Mesenchymal stem cell (in vitro differentiated cells and primary cell): ENCODE data around the gene TMEM17.

Source experiments
- DNase-seq: peaks from one replicate; pipeline ENCODE4 v3.0.0-alpha.2; 2013
- H2AFZ ChIP-seq: one replicate; pipeline ENCODE4 v1.6.1; 2013; ENCODE audit warnings: low read depth, mild to moderate bottlenecking, control low read depth, inconsistent platforms, low read length, moderate library complexity
- H2AK5ac ChIP-seq: 2 replicates; pipeline ENCODE4 v1.6.1; 2013; ENCODE audit warnings: low read length, moderate library complexity, mild to moderate bottlenecking, inconsistent platforms; ENCODE audit not compliant: severe bottlenecking
- H2BK120ac ChIP-seq: one replicate; pipeline ENCODE4 v1.6.1; 2013; ENCODE audit warnings: low read depth, mild to moderate bottlenecking, inconsistent platforms, low read length, moderate library complexity
- H2BK12ac ChIP-seq, 2 experiments: one replicate each; pipeline ENCODE4 v1.6.1; 2013; ENCODE audit warnings: inconsistent platforms in 2 of 2, low read length in 2 of 2, mild to moderate bottlenecking in 2 of 2, moderate library complexity in 2 of 2, control low read depth in 1 of 2
- H2BK15ac ChIP-seq: one replicate; pipeline ENCODE4 v1.6.1; 2013; ENCODE audit warnings: mild to moderate bottlenecking, low read depth, inconsistent platforms; ENCODE audit not compliant: poor library complexity, severe bottlenecking
- H2BK5ac ChIP-seq: 2 replicates; pipeline ENCODE4 v1.6.1; 2013; ENCODE audit warnings: low read depth, mild to moderate bottlenecking, low read length, control low read depth, inconsistent platforms; ENCODE audit not compliant: poor library complexity, severe bottlenecking
- H3K14ac ChIP-seq, 2 experiments: one replicate each; pipeline ENCODE4 v1.6.1; 2013; ENCODE audit warnings: inconsistent platforms in 2 of 2, low read length in 2 of 2, control low read depth in 1 of 2, mild to moderate bottlenecking in 1 of 2, moderate library complexity in 1 of 2
- H3K18ac ChIP-seq, 2 experiments: one replicate each; pipeline ENCODE4 v1.6.1; 2013; ENCODE audit warnings: inconsistent platforms in 2 of 2, low read length in 2 of 2, control low read depth in 1 of 2, low read depth in 1 of 2, mild to moderate bottlenecking in 1 of 2
- H3K23ac ChIP-seq, 2 experiments: one replicate each; pipeline ENCODE4 v1.6.1; 2013; ENCODE audit warnings: inconsistent platforms in 2 of 2, low read length in 2 of 2, mild to moderate bottlenecking in 2 of 2, moderate library complexity in 2 of 2, control low read depth in 1 of 2
- H3K27ac ChIP-seq: 2 replicates; pipeline ENCODE4 v1.5.1; 2013; ENCODE audit warnings: mild to moderate bottlenecking, moderate library complexity, low read length, control low read depth, inconsistent platforms; ENCODE audit not compliant: poor library complexity, severe bottlenecking
- H3K27me3 ChIP-seq, 2 experiments: 2 replicates each; pipeline versions ENCODE4 v1.6.1 to v1.7.0; 2013; ENCODE audit warnings: low read length in 2 of 2, mild to moderate bottlenecking in 2 of 2, moderate library complexity in 2 of 2, control low read depth in 1 of 2, inconsistent platforms in 1 of 2; ENCODE audit not compliant: control insufficient read depth in 1 of 2, insufficient read depth in 1 of 2
- H3K36me3 ChIP-seq, 2 experiments: 2 replicates each; pipeline versions ENCODE4 v1.6.1 to v1.7.0; 2013; ENCODE audit warnings: low read length in 2 of 2, control low read depth in 1 of 2, inconsistent platforms in 1 of 2, low read depth in 1 of 2, mild to moderate bottlenecking in 1 of 2; ENCODE audit not compliant: insufficient read depth in 2 of 2, control insufficient read depth in 1 of 2
- H3K4ac ChIP-seq, 2 experiments: one replicate each; pipeline ENCODE4 v1.6.1; 2013; ENCODE audit warnings: inconsistent platforms in 2 of 2, low read length in 2 of 2, mild to moderate bottlenecking in 2 of 2, moderate library complexity in 2 of 2, control low read depth in 1 of 2, low read depth in 1 of 2
- H3K4me1 ChIP-seq: 2 replicates; pipeline ENCODE4 v1.6.1; 2013; ENCODE audit warnings: low read depth, low read length, control low read depth; ENCODE audit not compliant: control insufficient read depth, insufficient read depth
- H3K4me2 ChIP-seq: 2 replicates; pipeline ENCODE4 v1.6.1; 2013; ENCODE audit warnings: low read length, mild to moderate bottlenecking, inconsistent platforms; ENCODE audit not compliant: poor library complexity, severe bottlenecking
- H3K4me3 ChIP-seq, 2 experiments: 2 replicates each; pipeline versions ENCODE4 v1.5.1 to v1.7.0; 2013; ENCODE audit warnings: low read length in 2 of 2, mild to moderate bottlenecking in 2 of 2, control low read depth in 1 of 2, low read depth in 1 of 2; ENCODE audit not compliant: insufficient read depth in 1 of 2
- H3K79me1 ChIP-seq: replicated peaks from 2 replicates; pipeline ENCODE4 v1.6.1; 2013; ENCODE audit warnings: mild to moderate bottlenecking, control low read depth, low read length, inconsistent platforms; ENCODE audit not compliant: poor library complexity, severe bottlenecking
- H3K9ac ChIP-seq: 2 replicates; pipeline ENCODE4 v1.7.0; 2013; ENCODE audit warnings: mild to moderate bottlenecking, low read length, moderate library complexity
- H3K9me3 ChIP-seq: 2 replicates; pipeline ENCODE4 v1.7.0; 2013; ENCODE audit warnings: mild to moderate bottlenecking, low read length; ENCODE audit not compliant: control insufficient read depth
- H4K8ac ChIP-seq: one replicate; pipeline ENCODE4 v1.6.1; 2013; ENCODE audit warnings: inconsistent platforms, mild to moderate bottlenecking, low read length, moderate library complexity
- H4K91ac ChIP-seq: one replicate; pipeline ENCODE4 v1.6.1; 2013; ENCODE audit warnings: mild to moderate bottlenecking, low read length, inconsistent platforms
- whole genome bisulfite sequencing: methylation state at CpG from one replicate; pipeline ENCODE4 v1.1.7; 2013; ENCODE audit warnings: mixed read lengths; 5-methylcytosine and 5-hydroxymethylcytosine counted together

TMEM17 gene

GRCh38 chr2:62529758-62530157, 23.8 kb upstream of the TMEM17 start:
- Histone ChIP-seq H3K4me2 (no peak overlapping the region), H3K4ac (no peak overlapping the region), H3K36me3 (no peaks in the 10 kb centered on the region), H2AFZ (no peak overlapping the region), H2BK12ac (no peak overlapping the region), H3K79me1 (no peaks in the 10 kb centered on the region), H3K4me3 (no peak overlapping the region), H4K8ac (no peak overlapping the region), H2AK5ac (no peak overlapping the region), H2BK15ac (no peak overlapping the region), H3K18ac (no peak overlapping the region), H2BK120ac (no peak overlapping the region), H3K9me3 (peaks cover under 1% of the 10 kb centered on the region), H3K27ac (no peak overlapping the region), H3K27me3 (no peaks in the 10 kb centered on the region), H2BK5ac (no peak overlapping the region), H3K9ac (no peak overlapping the region), H3K14ac (no peak overlapping the region), H3K23ac (no peak overlapping the region), H4K91ac (no peak overlapping the region), H3K4me1 (no peaks in the 10 kb centered on the region)
- DNase-seq: no peak

DNA sequence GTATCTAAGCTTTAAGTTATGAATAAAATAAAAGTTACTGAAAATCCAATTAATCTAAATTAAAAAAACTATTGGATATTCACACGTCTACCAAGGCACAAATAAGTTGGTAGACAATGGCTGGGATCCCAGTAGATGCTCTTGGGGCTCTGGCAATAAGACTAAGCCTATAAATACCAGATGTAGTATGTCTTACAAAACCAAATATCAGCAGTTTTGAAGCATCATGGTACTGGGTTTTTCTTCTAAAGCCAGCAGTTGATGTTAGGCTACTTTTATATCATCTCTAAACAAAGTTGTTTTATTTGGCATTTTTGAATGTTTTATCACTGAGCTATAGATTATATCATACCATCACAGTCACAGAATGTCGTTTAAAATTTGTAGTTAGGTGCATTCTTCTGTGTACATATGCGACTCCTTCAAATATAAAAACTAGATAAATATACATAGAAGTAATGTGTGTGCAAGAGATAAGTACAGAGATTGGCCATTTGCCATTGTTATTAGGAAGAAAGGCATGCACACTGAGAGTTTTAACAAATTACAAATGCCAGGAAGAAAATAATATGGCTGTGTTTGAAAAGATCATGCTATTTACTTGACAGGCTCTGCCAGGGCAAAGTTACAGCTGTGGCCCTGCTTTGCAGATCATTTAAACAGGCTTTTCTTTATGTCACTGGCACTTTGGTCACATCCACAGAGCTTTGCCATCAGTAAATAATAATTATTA, 21.6 kb upstream of the TMEM17 start:
- Histone ChIP-seq H4K91ac (no peak overlapping the region), H2BK5ac (no peak overlapping the region), H2AFZ (no peak overlapping the region), H4K8ac (no peak overlapping the region), H3K4me3 (no peak overlapping the region), H3K18ac (no peak overlapping the region), H3K4me1 (no peaks in the 10 kb centered on the region), H2BK15ac (no peak overlapping the region), H3K14ac (no peak overlapping the region), H3K36me3 (no peaks in the 10 kb centered on the region), H3K79me1 (no peaks in the 10 kb centered on the region), H3K27ac (no peak overlapping the region), H3K27me3 (no peaks in the 10 kb centered on the region), H2AK5ac (no peak overlapping the region), H2BK120ac (no peak overlapping the region), H3K9ac (no peak overlapping the region), H2BK12ac (no peak overlapping the region), H3K23ac (no peak overlapping the region), H3K4ac (no peak overlapping the region), H3K9me3 (no peaks in the 10 kb centered on the region), H3K4me2 (no peak overlapping the region)
- no CpG with 5 or more reads among the region's 3 CpGs for WGBS
- DNase-seq: no peak

- Histone ChIP-seq H2BK15ac (no peak overlapping the region), H3K4me2 (no peak overlapping the region), H4K91ac (no peak overlapping the region), H2AK5ac (no peak overlapping the region), H2BK120ac (no peak overlapping the region), H3K4me1 (no peaks in the 10 kb centered on the region), H2AFZ (no peak overlapping the region), H4K8ac (no peak overlapping the region), H3K14ac (no peak overlapping the region), H3K9ac (no peak overlapping the region), H3K4me3 (no peak overlapping the region), H3K27me3 (no peaks in the 10 kb centered on the region), H2BK12ac (no peak overlapping the region), H2BK5ac (no peak overlapping the region), H3K27ac (no peak overlapping the region), H3K23ac (no peak overlapping the region), H3K79me1 (no peaks in the 10 kb centered on the region), H3K18ac (no peak overlapping the region), H3K36me3 (no peaks in the 10 kb centered on the region), H3K9me3 (no peaks in the 10 kb centered on the region), H3K4ac (no peak overlapping the region)
- DNase-seq: no peak
- 78% methylated on average over 8 of the region's 10 CpGs for WGBS
These were observed 20.8 kb upstream of the TMEM17 start for GRCh38 chr2:62526531-62527381.

GRCh38 chr2:62525549-62526269, 19.7 kb upstream of the TMEM17 start:
- Histone ChIP-seq H2BK120ac (no peak overlapping the region), H4K91ac (no peak overlapping the region), H3K23ac (no peak overlapping the region), H3K4me3 (no peak overlapping the region), H3K9me3 (no peaks in the 10 kb centered on the region), H3K27me3 (no peaks in the 10 kb centered on the region), H3K4me2 (no peak overlapping the region), H2BK15ac (no peak overlapping the region), H2BK12ac (no peak overlapping the region), H2BK5ac (no peak overlapping the region), H3K27ac (no peak overlapping the region), H3K14ac (no peak overlapping the region), H3K36me3 (no peaks in the 10 kb centered on the region), H2AFZ (no peak overlapping the region), H3K4me1 (no peaks in the 10 kb centered on the region), H3K4ac (no peak overlapping the region), H4K8ac (no peak overlapping the region), H3K79me1 (no peaks in the 10 kb centered on the region), H2AK5ac (no peak overlapping the region), H3K18ac (no peak overlapping the region), H3K9ac (no peak overlapping the region)
- no peak for DNase-seq
